Measurements from ENCODE around the gene RNF130.
"Not testable (repeated sequence)": the region's sequence is repeated elsewhere in the genome, so short reads cannot be mapped to it uniquely, and the experiment has no call there.

The RNF130 gene

DNA sequence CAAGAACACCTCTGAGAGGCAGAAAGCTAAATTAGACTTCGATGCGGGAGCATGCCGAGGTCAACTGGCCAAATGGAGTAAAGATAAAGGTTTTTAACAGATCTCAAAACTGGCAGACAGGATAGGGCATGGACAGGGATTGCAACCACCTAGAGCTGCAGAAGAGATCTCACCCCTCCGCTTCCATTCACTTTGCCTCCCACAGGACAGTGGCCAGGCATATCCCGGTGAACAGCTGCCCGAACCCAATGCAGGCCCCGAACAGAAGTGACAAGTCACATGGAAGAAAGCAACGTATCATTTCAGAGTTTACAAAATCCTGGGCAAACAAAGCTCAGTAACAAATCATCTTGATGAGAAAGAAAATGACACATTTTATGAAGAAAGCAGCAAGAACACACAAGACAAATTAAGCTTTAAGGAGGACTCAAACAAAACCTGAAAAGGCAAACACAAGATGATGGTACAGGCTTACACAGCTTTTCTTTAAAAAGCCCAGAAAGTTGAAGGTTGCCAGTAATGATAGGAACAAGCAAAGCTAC is 18.4 kb downstream of the RNF130 start:
- DNase-seq: no peak

DNA sequence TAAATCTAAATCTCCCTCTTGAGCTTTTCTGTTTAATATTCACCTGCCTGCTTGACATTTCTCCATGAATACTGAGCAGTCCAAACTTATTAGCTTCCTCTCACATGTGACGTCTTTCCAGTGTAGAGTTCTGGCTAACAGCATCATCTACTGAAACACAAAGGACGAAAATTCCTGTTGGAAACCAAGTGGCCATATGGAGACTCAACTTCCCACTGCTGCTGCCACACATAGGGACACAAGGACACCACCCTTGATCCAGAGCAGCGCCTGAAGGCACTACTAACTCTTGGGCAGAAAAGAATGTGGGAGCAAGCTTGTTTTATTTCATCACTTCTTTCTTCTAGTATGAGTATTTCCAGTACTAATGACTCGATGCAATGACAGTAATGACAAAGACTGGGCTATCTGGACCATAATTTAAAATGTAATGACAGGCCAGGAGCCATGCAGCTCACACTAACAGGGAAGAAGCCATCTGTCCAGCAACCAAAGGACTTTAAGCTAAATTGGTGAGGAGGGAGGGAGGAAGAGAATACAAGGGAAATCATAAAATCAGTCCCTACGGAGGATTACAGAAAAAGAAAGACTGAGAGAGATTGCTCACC is 19.2 kb downstream of the RNF130 start:
- DNase-seq: no peak

DNA sequence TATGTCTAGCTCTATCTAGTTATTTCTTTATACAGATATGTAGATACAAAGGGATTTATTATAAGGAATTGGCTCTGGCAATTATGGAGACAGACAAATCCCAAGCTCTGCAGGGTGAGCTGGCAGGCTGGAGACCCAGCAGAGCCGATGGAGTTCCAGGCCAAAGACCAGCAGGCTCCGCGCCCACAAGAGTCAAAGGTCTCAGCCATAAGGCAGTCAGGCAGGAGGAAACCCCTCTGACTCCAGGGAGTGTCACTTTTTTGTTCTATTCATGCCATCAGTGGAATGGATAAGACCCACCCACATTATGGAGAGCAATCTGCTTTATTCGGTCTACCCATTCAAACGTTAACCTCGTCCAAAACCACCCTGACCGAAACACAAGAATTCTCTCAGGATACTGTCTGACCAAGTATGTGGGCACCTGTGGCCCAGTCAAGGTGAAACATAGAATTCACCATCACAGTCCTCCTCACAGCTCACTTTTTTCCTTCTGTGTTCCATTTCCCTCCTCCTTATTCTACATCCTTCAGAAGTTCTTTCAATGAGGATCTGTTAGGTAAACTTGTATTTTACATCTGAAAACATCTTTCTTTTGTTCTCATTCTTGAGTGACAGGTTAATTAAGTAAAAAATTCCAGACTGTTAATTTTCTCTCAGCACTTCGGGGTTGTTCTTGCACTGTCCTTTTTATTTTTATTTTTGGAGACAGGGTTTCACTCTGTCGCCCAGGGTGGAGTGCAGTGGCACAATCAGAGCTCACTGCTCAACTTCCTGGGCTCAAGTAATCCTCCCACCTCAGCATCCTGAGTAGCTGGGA is 21.2 kb downstream of the RNF130 start:
- DNase-seq: no peak

DNA sequence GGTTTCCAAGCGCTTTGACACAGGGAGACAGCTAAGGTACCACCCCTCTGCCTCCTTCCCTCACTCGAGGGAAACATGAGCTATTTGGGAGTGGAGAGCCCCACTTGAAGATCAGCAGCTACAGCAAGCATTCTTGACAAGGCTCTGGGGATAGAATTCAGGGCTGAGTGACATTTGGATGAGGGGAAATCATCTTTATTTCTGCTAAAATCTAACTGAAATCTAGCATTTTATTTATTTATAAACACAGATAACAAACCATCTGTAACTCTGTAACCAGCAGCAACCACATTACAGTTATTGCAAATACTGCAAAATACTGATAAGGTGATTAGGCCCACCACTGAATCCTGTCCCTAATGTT is 22.4 kb downstream of the RNF130 start:
- DNase-seq: no peak

DNA sequence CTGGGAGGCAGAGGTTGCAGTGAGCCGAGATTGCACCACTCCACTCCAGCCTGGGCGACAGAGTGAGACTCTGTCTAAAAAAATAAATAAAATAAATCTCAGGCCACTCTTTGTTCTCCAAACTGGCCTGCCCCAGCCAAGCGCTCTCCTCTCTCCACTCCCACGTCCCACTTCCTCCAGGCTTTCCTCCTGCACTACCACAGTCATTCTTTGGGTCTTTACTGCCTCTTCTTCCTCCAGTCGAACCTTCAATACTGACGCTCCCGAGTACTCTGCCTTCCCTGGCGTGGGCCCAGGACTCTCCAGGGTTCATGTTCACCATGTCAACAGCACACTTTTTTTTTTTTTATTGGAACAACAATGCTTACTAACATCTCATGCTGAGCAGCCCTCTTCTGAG is 23.9 kb downstream of the RNF130 start:
- DNase-seq: no peak

DNA sequence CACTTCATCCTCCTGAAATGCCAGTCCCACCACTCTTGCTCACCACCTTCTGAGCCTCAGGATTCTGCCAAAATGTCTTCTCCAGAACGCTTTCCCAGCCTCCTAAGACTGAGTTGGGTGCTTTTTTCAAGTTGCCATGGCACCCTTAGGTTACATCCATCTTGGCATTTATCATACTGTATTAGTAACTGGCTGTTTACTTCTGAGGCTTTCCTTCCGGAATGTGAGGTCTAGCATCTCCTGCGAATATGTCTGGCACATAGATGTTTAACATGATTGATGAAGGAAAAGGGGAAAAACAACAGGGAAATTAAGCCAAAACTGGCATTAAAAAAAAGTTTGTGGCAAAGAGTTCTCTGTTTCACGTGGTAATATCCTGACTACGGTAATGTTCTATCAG is 24.9 kb downstream of the RNF130 start:
- no peak for DNase-seq

DNA sequence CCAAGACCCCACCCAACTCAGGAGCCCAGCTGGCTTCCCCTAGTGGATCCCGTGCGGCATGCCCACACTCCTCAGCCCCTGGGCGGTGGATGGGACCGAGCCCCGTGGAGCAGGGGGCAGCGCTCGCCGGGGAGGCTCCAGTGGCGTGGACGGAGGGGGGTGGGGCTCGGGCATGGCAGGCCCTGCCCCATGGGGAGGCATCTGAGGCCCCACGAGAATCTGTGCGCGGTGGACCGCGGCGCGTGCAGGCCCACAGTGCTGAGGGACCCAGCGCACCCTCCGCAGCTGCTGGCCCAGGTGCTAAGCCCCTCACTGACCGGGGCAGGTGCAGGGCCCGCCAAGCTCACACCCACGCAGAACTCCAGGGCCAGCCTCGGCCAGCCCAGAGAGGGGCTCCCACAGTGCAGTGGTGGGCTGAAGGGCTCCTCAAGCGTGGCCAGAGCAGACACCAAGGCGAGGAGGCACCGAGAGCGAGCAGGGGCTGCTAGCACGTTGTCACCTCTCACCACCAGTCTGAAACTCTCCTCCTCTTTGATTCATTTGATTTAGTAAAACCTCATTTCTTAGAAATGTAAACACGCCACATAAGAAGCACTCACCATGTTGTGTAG is 25.6 kb downstream of the RNF130 start:
- no peak for DNase-seq

DNA sequence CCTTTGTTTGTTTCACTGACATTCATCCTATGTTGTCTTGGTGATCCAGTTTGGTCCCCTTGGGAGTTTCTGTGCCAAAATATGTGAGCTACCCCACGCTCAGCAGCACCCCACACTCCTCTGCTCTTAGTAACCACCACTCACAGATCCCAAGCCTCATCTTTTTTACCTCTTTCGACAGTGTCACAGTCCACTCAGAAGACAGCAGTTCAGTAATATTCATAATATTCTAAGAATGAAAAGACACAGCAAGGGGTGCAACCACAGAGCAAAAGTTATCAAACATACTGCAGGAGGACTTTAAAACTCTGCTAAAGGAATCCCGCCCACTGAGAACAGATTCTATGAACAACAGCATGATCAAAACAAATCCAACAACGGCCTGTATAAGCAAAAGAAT is 28.2 kb downstream of the RNF130 start:
- DNase-seq: no peak

DNA sequence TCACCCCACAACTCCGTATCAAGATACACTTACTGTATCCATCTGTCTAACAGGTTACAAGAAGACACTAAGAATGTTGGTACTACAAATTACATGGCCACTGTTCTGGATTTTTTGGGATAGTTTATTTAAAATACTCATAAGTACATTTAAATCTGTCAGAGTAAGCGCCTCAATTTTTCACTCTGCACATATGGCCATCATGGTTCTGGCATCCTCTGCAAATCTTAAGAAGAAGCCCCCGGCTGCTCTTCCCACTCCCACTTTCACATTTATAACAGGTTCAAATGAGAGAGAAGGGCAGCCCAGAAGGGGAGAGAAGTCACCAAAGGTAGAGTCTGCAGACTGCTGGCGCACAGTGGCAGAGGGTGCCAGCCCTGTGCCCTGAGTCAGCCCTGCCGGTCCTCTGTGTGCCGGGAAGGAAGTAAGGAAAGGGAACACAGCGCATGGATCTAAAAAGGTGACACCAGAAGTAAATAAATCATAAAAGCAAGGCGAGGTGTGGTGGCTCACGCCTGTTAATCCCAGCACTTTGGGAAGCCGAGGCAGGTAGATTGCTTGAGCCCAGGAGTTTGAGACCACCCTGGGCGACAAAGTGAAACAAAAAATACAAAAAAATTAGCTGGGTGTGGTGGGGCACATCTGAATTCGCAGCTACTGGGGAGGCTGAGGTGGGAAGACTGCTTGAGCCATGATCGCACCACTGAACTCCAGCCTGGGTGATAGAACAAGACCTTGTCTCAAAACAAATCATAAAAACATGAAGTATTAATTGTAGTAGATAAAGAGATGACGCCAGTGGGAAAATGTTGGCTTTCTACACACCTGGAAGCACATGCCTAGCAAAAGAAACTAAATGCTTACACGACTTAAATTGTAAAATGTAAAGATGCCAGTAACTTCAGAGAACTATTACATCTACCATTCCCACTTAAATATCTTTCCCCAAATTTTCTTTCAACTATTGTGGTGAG is 30.0 kb downstream of the RNF130 start:
- DNase-seq: no peak

DNA sequence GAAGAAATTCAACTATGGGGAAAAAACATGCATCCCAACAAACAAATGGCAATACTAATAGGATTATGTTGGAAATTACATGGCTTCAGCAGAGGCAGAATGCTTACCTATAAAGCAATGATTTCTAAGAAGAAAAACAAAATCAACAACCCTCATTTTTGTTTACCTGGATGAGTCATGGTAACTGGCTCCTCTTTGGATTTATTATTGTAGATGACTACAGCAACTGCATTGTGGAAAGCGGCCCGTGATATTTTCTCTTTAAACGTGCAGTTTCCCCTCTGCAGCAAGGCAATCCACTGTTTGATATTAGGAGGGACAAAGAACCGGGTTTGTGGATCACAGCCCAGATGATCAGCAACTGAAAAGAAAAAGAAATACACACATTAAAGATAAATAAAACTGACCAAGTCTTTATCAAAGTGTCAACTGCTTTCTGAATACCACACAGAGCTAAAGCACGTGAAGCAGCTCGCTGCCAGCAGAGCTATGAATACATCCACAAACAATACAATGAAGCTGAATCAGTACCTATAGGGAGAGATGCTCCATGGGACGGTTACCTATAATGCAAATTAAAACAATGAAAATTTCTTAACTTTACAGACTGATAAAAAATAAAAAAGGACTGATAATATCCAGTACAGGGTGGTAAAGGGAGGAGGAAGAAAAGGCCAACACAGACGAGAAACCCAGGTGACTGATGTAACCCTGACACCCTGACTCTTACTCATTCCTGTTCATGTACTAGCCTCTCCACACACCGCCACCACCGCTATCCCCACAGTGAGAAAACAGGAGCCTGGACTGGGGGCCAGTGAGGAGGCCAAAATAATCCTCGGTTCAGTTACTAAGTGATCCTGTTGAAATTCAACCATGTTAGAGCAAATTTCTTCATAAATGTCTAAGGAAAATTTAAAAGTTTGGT is 31.0 kb downstream of the RNF130 start:
- no peak for DNase-seq

DNA sequence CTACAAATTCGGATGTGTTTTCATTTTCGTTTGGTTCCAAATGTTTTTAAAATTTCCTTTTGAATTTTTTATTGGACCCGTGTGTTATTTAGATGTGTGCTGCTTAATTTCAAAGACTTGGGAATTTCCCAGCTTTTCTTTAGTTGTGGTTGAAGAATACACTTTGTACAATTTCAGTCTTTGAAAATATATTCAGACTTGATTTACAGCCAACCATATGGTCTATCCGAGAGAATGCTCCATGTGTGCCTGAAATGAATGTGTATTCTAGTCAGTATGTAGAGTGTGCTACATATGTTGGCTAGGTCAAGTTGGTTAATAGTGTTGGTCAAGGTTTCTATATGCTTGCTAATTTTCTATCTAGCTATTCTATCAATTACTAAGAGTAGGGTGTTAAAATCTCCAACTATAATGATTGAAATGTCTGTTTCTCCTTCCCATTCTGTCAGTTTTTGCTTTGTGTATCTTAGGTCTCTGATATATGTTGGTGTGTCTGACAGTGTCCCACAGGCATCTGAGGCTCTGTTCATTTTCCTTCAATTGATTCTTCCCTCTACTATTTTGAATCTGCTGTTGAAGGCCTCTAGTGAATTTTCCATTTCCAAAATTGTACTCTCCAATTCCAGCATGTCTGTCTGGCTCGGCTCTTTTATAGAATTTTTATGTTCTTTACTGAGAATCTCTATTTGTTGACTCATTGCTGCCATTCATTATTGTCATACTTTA is 36.2 kb downstream of the RNF130 start:
- DNase-seq: no peak

DNA sequence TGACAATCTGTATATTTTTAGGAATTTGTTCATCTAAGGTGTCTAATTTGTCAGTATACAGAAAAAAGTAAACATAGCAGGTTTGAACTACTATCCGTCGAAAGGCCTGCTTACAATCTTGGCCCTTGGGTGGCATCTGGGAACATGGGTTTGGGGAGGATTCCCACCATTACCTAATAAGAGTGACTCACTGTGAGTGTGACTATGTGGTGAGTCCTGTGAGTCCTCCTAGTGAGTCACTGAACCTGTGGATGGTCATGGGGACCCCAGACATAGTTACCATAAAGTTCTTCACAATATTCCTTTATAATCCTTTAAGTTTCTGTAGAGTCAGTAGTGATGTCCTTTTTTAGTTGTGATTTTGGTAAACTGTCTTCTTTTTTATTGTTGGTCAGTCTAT is 37.0 kb downstream of the RNF130 start:
- no peak for DNase-seq

DNA sequence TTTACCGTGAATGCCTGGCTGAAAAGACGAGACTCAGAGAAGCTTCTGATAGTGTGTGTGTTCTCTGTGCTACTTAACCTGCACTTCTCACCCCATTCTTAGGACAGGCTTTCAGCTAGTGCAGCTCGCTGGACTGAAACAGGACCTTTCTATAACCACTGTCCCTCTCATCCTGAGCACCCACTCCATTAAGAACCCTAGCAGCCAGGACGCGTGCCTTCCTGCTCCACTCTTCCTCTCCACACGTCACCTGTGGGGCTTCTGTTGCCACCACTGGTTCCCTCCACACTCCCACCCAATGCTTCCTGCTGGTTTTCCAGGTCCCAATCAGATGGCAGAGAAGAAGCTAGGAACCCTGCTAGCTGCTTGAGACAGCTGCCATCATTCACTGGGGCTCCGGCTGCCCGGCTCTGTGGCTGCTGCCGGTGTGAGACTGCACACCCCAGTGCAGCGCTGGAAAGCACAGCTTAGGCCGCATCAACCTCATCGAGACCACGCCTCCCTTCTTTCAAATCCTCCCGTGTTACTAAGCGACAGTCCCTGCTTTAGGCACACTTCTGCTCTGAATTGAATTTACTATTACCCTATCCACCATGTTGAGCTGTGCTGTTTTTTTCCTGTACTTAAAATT is 44.0 kb downstream of the RNF130 start:
- no peak for DNase-seq

DNA sequence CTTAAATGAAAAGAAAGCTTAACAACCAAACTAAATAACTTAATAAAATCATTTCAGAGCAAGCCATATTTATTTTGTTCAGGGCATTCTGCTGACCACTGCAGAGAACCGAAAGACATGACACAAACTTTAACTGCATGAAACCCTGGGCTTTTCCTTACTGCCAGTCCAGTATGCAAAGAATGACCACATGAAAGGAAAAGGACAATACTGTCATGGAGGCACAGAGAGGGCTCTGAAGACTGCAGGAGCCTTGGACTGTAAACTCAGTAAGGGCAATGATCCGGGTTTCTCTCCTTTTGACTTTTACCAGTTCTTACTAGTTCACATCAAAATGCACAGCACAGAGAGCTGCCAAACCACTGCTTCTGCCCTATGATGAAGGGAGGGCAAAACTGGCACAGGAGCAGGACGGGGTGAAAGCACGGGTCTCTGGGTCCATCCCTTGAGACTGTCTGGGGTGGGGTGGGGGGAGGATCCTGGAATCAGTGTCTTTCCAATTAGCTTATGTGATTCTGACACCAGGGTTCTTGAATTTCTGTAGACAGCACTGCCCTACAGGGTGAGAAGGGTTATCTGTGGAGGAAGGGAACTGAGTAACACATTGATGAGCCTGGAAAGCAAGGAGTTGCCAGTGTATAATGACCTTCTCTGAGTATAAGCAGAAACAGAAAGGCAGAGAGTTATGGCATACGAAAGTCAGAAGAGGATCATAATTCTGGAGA is 44.7 kb downstream of the RNF130 start:
- no peak for DNase-seq

DNA sequence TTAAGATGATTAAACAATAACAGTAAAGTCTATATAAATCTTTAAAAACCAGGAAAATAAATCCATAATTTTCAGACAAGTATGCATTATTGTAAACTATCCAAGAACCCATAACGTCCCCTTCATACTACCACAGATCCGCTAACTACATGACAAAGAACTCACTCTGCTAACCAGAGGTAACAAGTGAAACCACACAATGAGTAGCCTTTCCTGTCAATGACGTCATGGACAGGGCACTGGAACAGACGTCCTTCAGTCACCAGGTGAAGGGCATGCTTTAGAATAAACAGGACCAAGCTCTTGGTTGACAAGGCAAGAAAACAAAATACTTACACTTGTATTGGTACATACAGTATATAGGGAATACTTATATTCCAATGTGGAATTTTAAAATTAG is 45.2 kb downstream of the RNF130 start:
- DNase-seq: no peak

DNA sequence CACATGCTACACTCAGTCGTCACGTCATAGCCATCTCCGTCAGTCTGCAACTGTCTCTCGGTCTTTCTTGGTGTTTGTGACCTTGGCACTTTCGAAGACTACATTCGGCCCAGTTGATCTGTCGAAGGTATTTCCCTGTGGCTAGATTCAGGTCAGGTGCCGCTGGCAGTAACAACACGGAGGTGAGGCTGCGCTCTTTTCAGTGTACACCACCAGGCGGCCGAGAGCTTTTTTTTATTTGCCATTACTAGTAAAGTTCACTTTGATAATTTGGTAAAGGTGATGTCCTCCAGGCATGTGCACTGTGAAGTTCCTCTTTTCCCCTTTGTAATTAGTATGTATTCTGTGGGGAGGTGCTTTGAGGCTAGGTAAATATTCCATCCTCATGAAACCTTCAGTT is 49.7 kb downstream of the RNF130 start:
- no peak for DNase-seq

DNA sequence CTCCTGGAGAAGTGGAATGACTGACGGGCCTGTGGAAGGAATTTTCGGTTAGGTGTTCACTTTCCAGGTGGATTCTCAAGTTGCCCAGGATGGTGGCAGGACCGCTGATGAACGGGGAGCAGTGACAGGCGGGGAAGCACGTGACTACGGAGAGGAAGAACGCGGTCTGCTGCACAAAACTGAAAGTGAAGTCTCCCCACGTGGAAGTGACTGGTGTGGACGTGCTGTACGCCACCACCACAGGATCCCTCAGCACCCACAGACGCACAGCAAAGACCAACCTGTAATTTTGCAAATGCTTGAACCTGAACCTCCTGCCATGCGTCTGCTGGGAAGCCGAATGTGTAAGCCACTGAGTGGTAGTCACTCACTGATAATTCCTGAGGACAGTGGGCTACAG is 51.4 kb downstream of the RNF130 start:
- DNase-seq: no peak

DNA sequence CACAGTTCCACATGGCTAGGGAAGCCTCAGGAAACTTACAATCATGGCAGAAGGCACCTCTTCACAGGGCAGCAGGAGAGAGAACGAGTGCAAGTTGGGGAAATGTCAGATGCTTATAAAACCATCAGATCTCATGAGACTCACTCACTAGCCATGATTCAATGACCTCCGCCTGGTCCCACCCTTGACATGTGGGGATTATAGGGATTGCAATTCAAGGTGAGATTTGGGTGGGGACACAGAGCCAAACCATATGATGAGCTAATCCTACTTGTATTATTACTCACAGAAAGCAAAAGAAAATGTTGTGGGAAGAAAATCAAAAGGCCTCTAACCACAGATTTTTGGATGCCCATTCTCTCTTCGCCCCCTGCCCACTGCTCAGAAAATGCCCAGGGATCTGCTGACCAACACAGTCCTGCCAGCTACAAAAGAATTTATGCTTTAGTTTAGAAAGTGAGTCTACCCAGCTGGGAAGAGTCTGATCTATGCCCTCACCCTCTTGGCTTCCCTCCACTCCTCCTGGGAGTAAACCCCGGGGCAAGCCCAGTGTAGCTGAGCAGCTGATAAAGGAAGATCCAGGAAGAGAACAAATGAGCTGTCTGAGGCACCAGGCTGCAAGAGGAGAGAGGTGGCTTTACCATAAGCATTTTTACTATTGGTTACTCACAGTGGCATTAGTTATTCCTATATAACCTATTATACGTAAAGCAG is 53.1 kb downstream of the RNF130 start:
- no peak for DNase-seq

DNA sequence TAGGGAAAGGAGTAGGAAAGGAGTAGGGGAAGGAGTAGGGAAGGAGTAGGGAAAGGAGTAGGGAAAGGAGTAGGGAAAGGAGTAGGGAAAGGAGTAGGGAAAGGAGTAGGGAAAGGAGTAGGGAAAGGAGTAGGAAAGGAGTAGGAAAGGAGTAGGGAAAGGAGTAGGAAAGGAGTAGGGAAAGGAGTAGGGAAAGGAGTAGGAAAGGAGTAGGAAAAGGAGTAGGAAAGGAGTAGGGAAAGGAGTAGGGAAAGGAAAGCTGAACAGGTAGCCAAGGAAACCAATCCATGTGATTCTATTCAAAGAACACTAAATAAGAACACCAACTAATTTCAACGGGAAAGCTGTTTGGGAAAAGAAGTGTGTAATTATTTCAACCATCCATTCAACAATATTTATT is 56.0 kb downstream of the RNF130 start:
- not testable (repeated sequence) for DNase-seq
